GM12878 (cell line): ENCODE data around the gene CREB5. TPM values are rescaled to one million over a fixed set of nuclear protein-coding genes. Genes with fewer than 3 reads are reported as not detected.

Experiments used
- ASH2L ChIP-seq: fragments of 300-600, 200-600 bp; sonication (generic); IDR thresholded peaks from 2 replicates; pipeline ENCODE4 v1.6.1; 2017; ENCODE audit warnings: low read depth, mild to moderate bottlenecking, borderline replicate concordance
- ATF7 ChIP-seq: fragments of 450-650 bp; IDR thresholded peaks from 2 replicates; pipeline ENCODE4 v1.6.1; 2016; ENCODE audit warnings: low read depth, mild to moderate bottlenecking
- E4F1 ChIP-seq: fragments of 450-650 bp; IDR thresholded peaks from 2 replicates; pipeline ENCODE4 v1.6.1; 2018; ENCODE audit warnings: borderline replicate concordance, mild to moderate bottlenecking; ENCODE audit not compliant: partially characterized antibody
- ESRRA ChIP-seq: IDR thresholded peaks from 2 replicates; pipeline ENCODE4 v1.6.1; 2012; ENCODE audit warnings: mild to moderate bottlenecking, low read length, improper control_type of control experiment
- EZH2 ChIP-seq: IDR thresholded peaks from 2 replicates; pipeline ENCODE4 v1.6.1; 2012; ENCODE audit warnings: low read depth, mild to moderate bottlenecking, control low read depth, inconsistent platforms, low read length, borderline replicate concordance; ENCODE audit not compliant: control insufficient read depth
- FOXM1 ChIP-seq: IDR thresholded peaks from 2 replicates; pipeline ENCODE4 v1.6.1; 2012; ENCODE audit warnings: low read depth, mild to moderate bottlenecking, inconsistent platforms, low read length, moderate library complexity
- GATAD2B ChIP-seq: fragments of 450-650 bp; conservative IDR thresholded peaks from 2 replicates; pipeline ENCODE4 v1.6.1; 2017; ENCODE audit warnings: low read depth, mild to moderate bottlenecking, moderate library complexity
- HDAC6 ChIP-seq: fragments of 200-600 bp; sonication (generic); IDR thresholded peaks from one replicate; pipeline ENCODE4 v1.8.0; 2017; ENCODE audit warnings: antibody characterized with exemption; ENCODE audit not compliant: unreplicated experiment
- KDM1A ChIP-seq: fragments of 200-600 bp; sonication (generic); IDR thresholded peaks from 2 replicates; pipeline ENCODE4 v1.6.1; 2016; ENCODE audit warnings: borderline replicate concordance
- MYC ChIP-seq: IDR thresholded peaks from 2 replicates; pipeline ENCODE4 v1.6.1; 2011; ENCODE audit warnings: mild to moderate bottlenecking, low read length, moderate library complexity, inconsistent platforms; ENCODE audit not compliant: insufficient read depth, insufficient replicate concordance, insufficient read length, severe bottlenecking
- NFYA ChIP-seq: IDR thresholded peaks from 2 replicates; pipeline ENCODE4 v1.6.1; 2011; ENCODE audit warnings: low read depth, mild to moderate bottlenecking, low read length, improper control_type of control experiment, borderline replicate concordance
- RB1 ChIP-seq: fragments of 450-650 bp; formaldehyde crosslinking; IDR thresholded peaks from 2 replicates; pipeline ENCODE4 v1.6.1; 2017; ENCODE audit warnings: mild to moderate bottlenecking, borderline replicate concordance
- SP1 ChIP-seq: IDR thresholded peaks from one replicate; pipeline ENCODE4 v1.6.1; 2011; ENCODE audit warnings: low read depth, low read length
- SREBF2 ChIP-seq: IDR thresholded peaks from 2 replicates; pipeline ENCODE4 v1.6.1; 2012; ENCODE audit warnings: mild to moderate bottlenecking, low read length
- SUZ12 ChIP-seq: fragments of 200-600 bp; sonication (generic); IDR thresholded peaks from one replicate; pipeline ENCODE4 v1.6.1; 2018; ENCODE audit warnings: antibody characterized with exemption, mild to moderate bottlenecking; ENCODE audit not compliant: unreplicated experiment
- ZBTB4 ChIP-seq: fragments of 450-650 bp; formaldehyde crosslinking; IDR thresholded peaks from 2 replicates; pipeline ENCODE4 v1.4.0; 2022; ENCODE audit warnings: mild to moderate bottlenecking, moderate library complexity
- ZSCAN29 ChIP-seq: fragments of 450-650 bp; IDR thresholded peaks from 2 replicates; pipeline ENCODE4 v1.6.1; 2017; ENCODE audit warnings: mild to moderate bottlenecking, moderate library complexity
- polyA plus RNA-seq, 11 experiments: library from polyadenylated mRNA; depleted of rRNA in 4 of 11; unstranded in 6 of 11; stranded (reverse) in 5 of 11; fragments of >200 nt; fragmentation: Nextera tagmentation in 4 of 11; fragmentation: Illumina TruSeq in 1 of 11; extraction: Ambion mirVana in 4 of 11; extraction: Trizol in 1 of 11; gene quantifications; 1 replicate in 1 of 11; 2 replicates in 10 of 11; pipeline versions ENCODE4 v1.2.1 to v1.2.3, GENCODE V29; 2011 to 2016; ENCODE audit warnings: inconsistent platforms in 2 of 11, missing spikeins in 2 of 11, low read depth in 1 of 11
- total RNA-seq, 4 experiments: library from RNA; depleted of rRNA in 3 of 4; stranded (reverse); fragments of >200 nt in 3 of 4; fragmentation: Illumina TruSeq in 1 of 4; extraction: Trizol in 1 of 4; gene quantifications; 2 replicates each; pipeline versions ENCODE4 v1.2.1 to v1.2.3, GENCODE V29; 2013 to 2021
- TF ChIP-seq, protein P1 (sequence below): fragments of 450-650 bp; IDR thresholded peaks from 2 replicates; pipeline ENCODE4 v1.6.1; 2017; ENCODE audit warnings: mild to moderate bottlenecking, low read depth, inconsistent platforms; ENCODE audit not compliant: poor library complexity, severe bottlenecking
- TF ChIP-seq, protein P2 (sequence below): IDR thresholded peaks from 2 replicates; pipeline ENCODE4 v1.6.1; 2011; ENCODE audit warnings: borderline replicate concordance, low read depth, mild to moderate bottlenecking, moderate library complexity, low read length; ENCODE audit not compliant: insufficient read depth, poor library complexity, severe bottlenecking

CREB5 gene
- total and polyA plus RNA-seq, 10 of the 15 experiments (the other 5 are each of a cell fraction or from before 2014, with no cell fraction given): 12.9 to 74.1 (median 53.0) TPM

DNA sequence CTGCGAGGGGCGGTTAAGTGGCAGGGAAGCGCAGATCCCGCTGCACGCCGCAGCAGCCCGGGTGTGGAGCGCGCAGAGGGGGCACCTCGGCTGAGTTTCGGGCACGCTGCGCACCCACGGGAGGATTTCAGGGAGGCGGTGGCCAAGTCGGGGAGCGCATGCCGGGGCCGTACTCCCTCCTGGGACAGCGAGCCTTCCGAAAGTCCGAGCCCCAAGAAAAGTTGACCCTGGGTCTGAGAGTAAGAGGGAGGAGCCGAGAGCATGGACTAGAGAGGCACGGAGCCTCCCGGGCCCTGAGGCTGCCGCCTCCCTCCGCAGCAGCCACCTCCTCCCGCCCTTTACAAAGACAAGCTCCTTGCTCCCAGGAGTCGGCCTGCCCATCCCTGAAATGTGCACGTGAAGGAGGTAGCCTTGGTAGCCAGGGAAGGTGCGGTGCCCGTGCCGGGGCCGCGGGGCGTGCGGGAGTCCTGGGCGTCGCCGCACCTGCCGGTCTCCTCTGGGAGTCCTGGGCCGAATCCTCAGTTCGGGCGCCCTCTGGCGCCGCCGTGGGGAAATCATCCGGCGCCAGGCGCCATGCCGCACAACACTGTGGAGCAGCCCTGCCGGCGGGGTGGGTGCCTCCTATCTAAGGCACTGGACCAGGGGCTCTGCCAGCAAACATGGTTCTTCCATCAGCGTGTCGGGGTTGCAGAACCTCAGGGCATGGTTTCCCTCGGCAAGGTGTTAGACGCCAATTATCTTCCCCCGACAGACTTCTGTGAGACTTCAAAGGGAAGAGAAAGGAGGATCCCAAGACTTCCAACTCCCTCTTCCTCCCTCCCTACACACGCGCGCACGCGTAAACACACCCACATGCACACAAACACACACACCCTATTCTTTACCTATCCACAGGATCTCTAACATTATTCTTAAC, 441.8 kb downstream of the CREB5 start (continued):
- TF ChIP-seq SREBF2 (no peak), ZBTB4 (CRISPR knock-in tag) (no peak), SP1 (no peak), ESRRA (no peak), ZSCAN29 (no peak), KDM1A (no peak), ATF7 (no peak), NFYA (no peak), EZH2 (no peak), SUZ12 (no peak), ASH2L (no peak), HDAC6 (no peak), E4F1 (no peak), FOXM1 (no peak), MYC (no peak), RB1 (peak; percentile 71; the same call in 1 of the 2 replicates), GATAD2B (no peak)
- TF ChIP-seq, protein P1, sequence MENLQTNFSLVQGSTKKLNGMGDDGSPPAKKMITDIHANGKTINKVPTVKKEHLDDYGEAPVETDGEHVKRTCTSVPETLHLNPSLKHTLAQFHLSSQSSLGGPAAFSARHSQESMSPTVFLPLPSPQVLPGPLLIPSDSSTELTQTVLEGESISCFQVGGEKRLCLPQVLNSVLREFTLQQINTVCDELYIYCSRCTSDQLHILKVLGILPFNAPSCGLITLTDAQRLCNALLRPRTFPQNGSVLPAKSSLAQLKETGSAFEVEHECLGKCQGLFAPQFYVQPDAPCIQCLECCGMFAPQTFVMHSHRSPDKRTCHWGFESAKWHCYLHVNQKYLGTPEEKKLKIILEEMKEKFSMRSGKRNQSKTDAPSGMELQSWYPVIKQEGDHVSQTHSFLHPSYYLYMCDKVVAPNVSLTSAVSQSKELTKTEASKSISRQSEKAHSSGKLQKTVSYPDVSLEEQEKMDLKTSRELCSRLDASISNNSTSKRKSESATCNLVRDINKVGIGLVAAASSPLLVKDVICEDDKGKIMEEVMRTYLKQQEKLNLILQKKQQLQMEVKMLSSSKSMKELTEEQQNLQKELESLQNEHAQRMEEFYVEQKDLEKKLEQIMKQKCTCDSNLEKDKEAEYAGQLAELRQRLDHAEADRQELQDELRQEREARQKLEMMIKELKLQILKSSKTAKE: no peak
- TF ChIP-seq, protein P2, sequence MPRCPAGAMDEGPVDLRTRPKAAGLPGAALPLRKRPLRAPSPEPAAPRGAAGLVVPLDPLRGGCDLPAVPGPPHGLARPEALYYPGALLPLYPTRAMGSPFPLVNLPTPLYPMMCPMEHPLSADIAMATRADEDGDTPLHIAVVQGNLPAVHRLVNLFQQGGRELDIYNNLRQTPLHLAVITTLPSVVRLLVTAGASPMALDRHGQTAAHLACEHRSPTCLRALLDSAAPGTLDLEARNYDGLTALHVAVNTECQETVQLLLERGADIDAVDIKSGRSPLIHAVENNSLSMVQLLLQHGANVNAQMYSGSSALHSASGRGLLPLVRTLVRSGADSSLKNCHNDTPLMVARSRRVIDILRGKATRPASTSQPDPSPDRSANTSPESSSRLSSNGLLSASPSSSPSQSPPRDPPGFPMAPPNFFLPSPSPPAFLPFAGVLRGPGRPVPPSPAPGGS: no peak
